Mesenchymal stem cell (in vitro differentiated cells and primary cell): ENCODE results near the gene GNA12.

ENCODE experiments used
- DNase-seq: peaks from one replicate; pipeline ENCODE4 v3.0.0-alpha.2; 2013
- H2AFZ ChIP-seq: one replicate; pipeline ENCODE4 v1.6.1; 2013; ENCODE audit warnings: low read depth, mild to moderate bottlenecking, control low read depth, inconsistent platforms, low read length, moderate library complexity
- H2AK5ac ChIP-seq: 2 replicates; pipeline ENCODE4 v1.6.1; 2013; ENCODE audit warnings: low read length, moderate library complexity, mild to moderate bottlenecking, inconsistent platforms; ENCODE audit not compliant: severe bottlenecking
- H2BK120ac ChIP-seq: one replicate; pipeline ENCODE4 v1.6.1; 2013; ENCODE audit warnings: low read depth, mild to moderate bottlenecking, inconsistent platforms, low read length, moderate library complexity
- H2BK12ac ChIP-seq, 2 experiments: one replicate each; pipeline ENCODE4 v1.6.1; 2013; ENCODE audit warnings: inconsistent platforms in 2 of 2, low read length in 2 of 2, mild to moderate bottlenecking in 2 of 2, moderate library complexity in 2 of 2, control low read depth in 1 of 2
- H2BK15ac ChIP-seq: one replicate; pipeline ENCODE4 v1.6.1; 2013; ENCODE audit warnings: mild to moderate bottlenecking, low read depth, inconsistent platforms; ENCODE audit not compliant: poor library complexity, severe bottlenecking
- H2BK5ac ChIP-seq: 2 replicates; pipeline ENCODE4 v1.6.1; 2013; ENCODE audit warnings: low read depth, mild to moderate bottlenecking, low read length, control low read depth, inconsistent platforms; ENCODE audit not compliant: poor library complexity, severe bottlenecking
- H3K14ac ChIP-seq, 2 experiments: one replicate each; pipeline ENCODE4 v1.6.1; 2013; ENCODE audit warnings: inconsistent platforms in 2 of 2, low read length in 2 of 2, control low read depth in 1 of 2, mild to moderate bottlenecking in 1 of 2, moderate library complexity in 1 of 2
- H3K18ac ChIP-seq, 2 experiments: one replicate each; pipeline ENCODE4 v1.6.1; 2013; ENCODE audit warnings: inconsistent platforms in 2 of 2, low read length in 2 of 2, control low read depth in 1 of 2, low read depth in 1 of 2, mild to moderate bottlenecking in 1 of 2
- H3K23ac ChIP-seq, 2 experiments: one replicate each; pipeline ENCODE4 v1.6.1; 2013; ENCODE audit warnings: inconsistent platforms in 2 of 2, low read length in 2 of 2, mild to moderate bottlenecking in 2 of 2, moderate library complexity in 2 of 2, control low read depth in 1 of 2
- H3K27ac ChIP-seq: 2 replicates; pipeline ENCODE4 v1.5.1; 2013; ENCODE audit warnings: mild to moderate bottlenecking, moderate library complexity, low read length, control low read depth, inconsistent platforms; ENCODE audit not compliant: poor library complexity, severe bottlenecking
- H3K27me3 ChIP-seq, 2 experiments: 2 replicates each; pipeline versions ENCODE4 v1.6.1 to v1.7.0; 2013; ENCODE audit warnings: low read length in 2 of 2, mild to moderate bottlenecking in 2 of 2, moderate library complexity in 2 of 2, control low read depth in 1 of 2, inconsistent platforms in 1 of 2; ENCODE audit not compliant: control insufficient read depth in 1 of 2, insufficient read depth in 1 of 2
- H3K36me3 ChIP-seq, 2 experiments: 2 replicates each; pipeline versions ENCODE4 v1.6.1 to v1.7.0; 2013; ENCODE audit warnings: low read length in 2 of 2, control low read depth in 1 of 2, inconsistent platforms in 1 of 2, low read depth in 1 of 2, mild to moderate bottlenecking in 1 of 2; ENCODE audit not compliant: insufficient read depth in 2 of 2, control insufficient read depth in 1 of 2
- H3K4ac ChIP-seq, 2 experiments: one replicate each; pipeline ENCODE4 v1.6.1; 2013; ENCODE audit warnings: inconsistent platforms in 2 of 2, low read length in 2 of 2, mild to moderate bottlenecking in 2 of 2, moderate library complexity in 2 of 2, control low read depth in 1 of 2, low read depth in 1 of 2
- H3K4me1 ChIP-seq: 2 replicates; pipeline ENCODE4 v1.6.1; 2013; ENCODE audit warnings: low read depth, low read length, control low read depth; ENCODE audit not compliant: control insufficient read depth, insufficient read depth
- H3K4me2 ChIP-seq: 2 replicates; pipeline ENCODE4 v1.6.1; 2013; ENCODE audit warnings: low read length, mild to moderate bottlenecking, inconsistent platforms; ENCODE audit not compliant: poor library complexity, severe bottlenecking
- H3K4me3 ChIP-seq, 2 experiments: 2 replicates each; pipeline versions ENCODE4 v1.5.1 to v1.7.0; 2013; ENCODE audit warnings: low read length in 2 of 2, mild to moderate bottlenecking in 2 of 2, control low read depth in 1 of 2, low read depth in 1 of 2; ENCODE audit not compliant: insufficient read depth in 1 of 2
- H3K79me1 ChIP-seq: replicated peaks from 2 replicates; pipeline ENCODE4 v1.6.1; 2013; ENCODE audit warnings: mild to moderate bottlenecking, control low read depth, low read length, inconsistent platforms; ENCODE audit not compliant: poor library complexity, severe bottlenecking
- H3K9ac ChIP-seq: 2 replicates; pipeline ENCODE4 v1.7.0; 2013; ENCODE audit warnings: mild to moderate bottlenecking, low read length, moderate library complexity
- H3K9me3 ChIP-seq: 2 replicates; pipeline ENCODE4 v1.7.0; 2013; ENCODE audit warnings: mild to moderate bottlenecking, low read length; ENCODE audit not compliant: control insufficient read depth
- H4K8ac ChIP-seq: one replicate; pipeline ENCODE4 v1.6.1; 2013; ENCODE audit warnings: inconsistent platforms, mild to moderate bottlenecking, low read length, moderate library complexity
- H4K91ac ChIP-seq: one replicate; pipeline ENCODE4 v1.6.1; 2013; ENCODE audit warnings: mild to moderate bottlenecking, low read length, inconsistent platforms
- WGBS: methylation state at CpG from one replicate; pipeline ENCODE4 v1.1.7; 2013; ENCODE audit warnings: mixed read lengths; 5-methylcytosine and 5-hydroxymethylcytosine counted together

GNA12 gene

GRCh38 chr7:2795906-2796305 is 48.2 kb downstream of the GNA12 start:
- Histone ChIP-seq H3K27ac (no peak overlapping the region), H3K4me2 (no peak overlapping the region), H3K36me3 (peaks cover 24 to 41% of the 10 kb centered on the region in 2 experiments), H2BK5ac (no peak overlapping the region), H3K27me3 (no peaks in the 10 kb centered on the region), H3K18ac (no peak overlapping the region), H3K23ac (no peak overlapping the region), H2AK5ac (no peak overlapping the region), H4K91ac (no peak overlapping the region), H2AFZ (no peak overlapping the region), H3K9me3 (no peaks in the 10 kb centered on the region), H3K79me1 (peaks cover 20% of the 10 kb centered on the region), H3K4me3 (peak overlapping the region in 1 of 2 experiments; percentile 32), H3K4ac (no peak overlapping the region), H3K14ac (no peak overlapping the region), H3K9ac (peak overlapping the region; percentile 90), H3K4me1 (peaks cover 16% of the 10 kb centered on the region), H4K8ac (no peak overlapping the region), H2BK120ac (no peak overlapping the region), H2BK15ac (no peak overlapping the region), H2BK12ac (no peak overlapping the region)
- WGBS, result 93% methylated on average over 5 of the region's 9 CpGs
- DNase-seq, result no peak

DNA sequence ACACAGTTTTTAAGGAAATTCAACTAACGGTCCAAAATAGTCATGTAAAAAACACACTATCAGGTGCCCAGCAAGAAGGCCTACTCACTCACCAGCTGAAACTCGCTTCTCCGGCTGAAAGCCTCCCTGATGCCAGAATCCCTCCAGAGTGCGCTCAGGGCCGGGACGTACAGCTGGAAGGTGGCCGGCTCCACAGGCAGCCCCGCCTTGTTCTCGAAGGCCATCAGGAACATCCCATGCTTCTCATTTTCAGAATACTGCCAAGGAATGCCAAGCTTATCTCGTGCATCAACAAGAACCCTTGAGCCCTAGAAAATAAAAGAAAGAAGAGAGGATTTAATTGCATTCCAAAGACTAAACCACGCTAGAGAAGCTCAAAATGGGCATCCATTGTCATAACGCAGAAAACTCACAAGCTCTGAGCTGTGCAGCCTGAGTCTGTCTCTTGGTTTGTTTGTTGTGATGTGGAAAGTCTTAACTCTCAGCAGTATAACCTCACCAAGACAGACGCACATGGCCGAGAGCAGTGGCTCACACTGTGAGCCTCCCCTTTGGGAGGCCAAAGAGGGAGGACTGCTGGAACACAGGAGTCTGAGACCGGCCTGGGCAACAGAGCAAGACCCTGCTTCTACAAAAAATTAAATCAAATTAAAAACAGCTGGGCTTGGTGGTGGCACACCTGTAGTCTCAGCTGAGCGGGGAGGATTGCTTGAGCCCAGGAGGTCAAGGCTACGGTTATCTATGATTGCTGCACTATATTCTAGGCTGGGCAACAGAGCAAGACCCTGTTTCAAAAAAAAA is 49.1 kb downstream of the GNA12 start:
- Histone ChIP-seq H3K79me1 (peaks cover 21% of the 10 kb centered on the region), H3K4me1 (peaks cover 13% of the 10 kb centered on the region), H2AK5ac (no peak overlapping the region), H2BK12ac (no peak overlapping the region), H3K36me3 (peaks cover 28 to 45% of the 10 kb centered on the region in 2 experiments), H3K4ac (no peak overlapping the region), H3K4me2 (no peak overlapping the region), H4K91ac (no peak overlapping the region), H3K9ac (peak overlapping the region; percentile 5), H2AFZ (no peak overlapping the region), H3K27me3 (no peaks in the 10 kb centered on the region), H2BK5ac (no peak overlapping the region), H3K23ac (no peak overlapping the region), H3K18ac (no peak overlapping the region), H3K27ac (no peak overlapping the region), H3K4me3 (no peak overlapping the region), H3K9me3 (no peaks in the 10 kb centered on the region), H2BK120ac (no peak overlapping the region), H3K14ac (no peak overlapping the region), H2BK15ac (no peak overlapping the region), H4K8ac (no peak overlapping the region)
- DNase-seq, result no peak
- WGBS, result 97% methylated on average over 16 of the region's 17 CpGs

DNA sequence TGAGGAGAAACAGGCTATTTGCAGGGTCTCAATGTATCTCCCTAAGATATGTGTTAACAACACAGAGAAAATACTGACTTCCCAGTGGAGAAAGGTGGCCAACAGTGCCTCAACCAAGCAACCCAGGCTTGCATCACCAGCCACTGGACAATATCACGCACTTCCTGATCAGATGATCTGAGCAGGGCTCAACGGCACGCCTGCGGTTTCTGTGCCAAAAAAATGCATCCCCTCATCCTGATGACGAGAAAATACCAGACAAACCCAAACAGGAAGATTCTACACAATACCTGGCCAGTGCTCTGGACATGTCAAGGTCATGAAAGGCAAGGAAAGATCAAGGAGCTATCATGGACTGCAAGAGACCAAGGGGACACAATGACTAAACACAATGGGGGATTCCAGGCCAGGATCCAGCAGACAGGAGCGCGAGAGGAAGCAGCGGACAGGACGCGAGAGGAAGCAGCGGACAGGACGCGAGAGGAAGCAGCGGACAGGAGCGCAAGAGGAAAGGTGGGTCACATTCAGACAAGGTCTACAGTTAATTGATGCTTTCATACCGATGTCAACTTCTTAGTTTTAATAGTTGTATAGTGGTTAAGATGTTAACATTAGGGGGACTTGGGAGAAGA is 51.1 kb downstream of the GNA12 start:
- Histone ChIP-seq H2BK5ac (no peak overlapping the region), H3K9ac (no peak overlapping the region), H3K18ac (no peak overlapping the region), H2BK12ac (no peak overlapping the region), H3K4me3 (no peak overlapping the region), H4K8ac (no peak overlapping the region), H3K27me3 (no peaks in the 10 kb centered on the region), H3K4me2 (no peak overlapping the region), H3K9me3 (no peaks in the 10 kb centered on the region), H2BK15ac (no peak overlapping the region), H4K91ac (no peak overlapping the region), H3K79me1 (peaks cover 23% of the 10 kb centered on the region), H3K4me1 (peaks cover 24% of the 10 kb centered on the region), H3K36me3 (peaks cover 40 to 55% of the 10 kb centered on the region in 2 experiments), H3K4ac (no peak overlapping the region), H2BK120ac (no peak overlapping the region), H2AK5ac (no peak overlapping the region), H3K23ac (no peak overlapping the region), H2AFZ (no peak overlapping the region), H3K27ac (no peak overlapping the region), H3K14ac (no peak overlapping the region)
- 95% methylated on average over 16 of the region's 16 CpGs for WGBS
- no peak for DNase-seq

GRCh38 chr7:2792235-2792634 is 51.9 kb downstream of the GNA12 start:
- Histone ChIP-seq H3K79me1 (peaks cover 24% of the 10 kb centered on the region), H3K27me3 (no peaks in the 10 kb centered on the region), H2AFZ (no peak overlapping the region), H4K91ac (no peak overlapping the region), H3K9me3 (no peaks in the 10 kb centered on the region), H2BK120ac (no peak overlapping the region), H2AK5ac (no peak overlapping the region), H3K4me3 (no peak overlapping the region), H3K23ac (no peak overlapping the region), H3K4ac (no peak overlapping the region), H3K14ac (no peak overlapping the region), H3K36me3 (peaks cover 47 to 60% of the 10 kb centered on the region in 2 experiments), H2BK12ac (no peak overlapping the region), H3K27ac (no peak overlapping the region), H4K8ac (no peak overlapping the region), H2BK15ac (no peak overlapping the region), H3K18ac (no peak overlapping the region), H3K9ac (no peak overlapping the region), H3K4me2 (no peak overlapping the region), H2BK5ac (no peak overlapping the region), H3K4me1 (peaks cover 28% of the 10 kb centered on the region)
- 98% methylated on average over 5 of the region's 5 CpGs for WGBS
- DNase-seq, result no peak
